Stomach (tissue), 4 donors: ENCODE data around the gene MAST4.

Source experiments
- CTCF ChIP-seq, 7 experiments: fragments of 450-650 bp in 4 of 7; fragments of 200-600 bp in 3 of 7; sonication (generic) in 3 of 7; IDR thresholded peaks; one replicate each; pipeline ENCODE4 v1.5.1; 2016 to 2019; ENCODE audit warnings: antibody characterized with exemption in 7 of 7, control low read depth in 2 of 7, mild to moderate bottlenecking in 1 of 7
- POLR2A ChIP-seq, 4 donors: fragments of 450-650 bp; IDR thresholded peaks; one replicate each; pipeline ENCODE4 v1.6.1; 2016; ENCODE audit warnings: antibody characterized with exemption in 4 of 4, control low read depth in 2 of 4, mild to moderate bottlenecking in 1 of 4, moderate library complexity in 1 of 4
- POLR2AphosphoS5 ChIP-seq, 3 donors: sonication (generic); formaldehyde crosslinking; IDR thresholded peaks; one replicate each; pipeline ENCODE4 v1.6.1; 2016; ENCODE audit warnings: antibody characterized with exemption in 3 of 3

GRCh38 chr5:67144183-67144639, 548.0 kb downstream of the MAST4 start:
- TF ChIP-seq POLR2A (IDR thresholded peaks at IDR 0.05) (no peak), POLR2AphosphoS5 (IDR thresholded peaks at IDR 0.05) (no peak), CTCF (IDR thresholded peaks at IDR 0.05) (no peak)
